T-helper 1 cell (primary cell): ENCODE data around the gene KCNK6.
A peak's percentile ranks its signal among the peaks of the same experiment; 100 is the strongest.

Experiments used
- DNase-seq, 5 donors: peaks; one replicate each; pipeline ENCODE4 v3.0.0-alpha.2; 2012 to 2020
- total RNA-seq, 4 donors: gene quantifications; one replicate each; lab custom pipeline; 2026; lab: John Stamatoyannopoulos, UW

The KCNK6 gene
- total RNA-seq: 14.0 to 23.1 (median 18.0) reads per million in 4 donors

GRCh38 chr19:38319421-38320258 lies at the start of gene KCNK6:
Gene KCNK6 (plus strand): TSS chr19:38319845. CDS start chr19:38319951, 106 bp downstream.
- peak in 4 of 5 donors; percentile 19 to 49 (median 30) for DNase-seq

GRCh38 chr19:38270587-38271167 lies 49.0 kb upstream of the KCNK6 start:
- no peak for DNase-seq

- no peak for DNase-seq
Observed at GRCh38 chr19:38273499-38273898, 46.1 kb upstream of the KCNK6 start.

- no peak for DNase-seq
Observed at GRCh38 chr19:38274739-38275138, 44.9 kb upstream of the KCNK6 start.

- DNase-seq: no peak
Observed at GRCh38 chr19:38276942-38277517, 42.6 kb upstream of the KCNK6 start.

GRCh38 chr19:38277549-38277948 lies 42.1 kb upstream of the KCNK6 start:
- no peak for DNase-seq

GRCh38 chr19:38277969-38278680 lies 41.5 kb upstream of the KCNK6 start:
- no peak for DNase-seq

GRCh38 chr19:38278751-38279150 lies 40.9 kb upstream of the KCNK6 start:
- no peak for DNase-seq

- DNase-seq: no peak
Observed at GRCh38 chr19:38280030-38280921, 39.4 kb upstream of the KCNK6 start.

GRCh38 chr19:38281811-38282566 lies 37.7 kb upstream of the KCNK6 start:
- DNase-seq: peak in 1 of 5 donors; percentile 18

GRCh38 chr19:38283271-38283670 lies 36.4 kb upstream of the KCNK6 start:
- no peak for DNase-seq

- DNase-seq: no peak
Observed at GRCh38 chr19:38284422-38284821, 35.2 kb upstream of the KCNK6 start.

- no peak for DNase-seq
Observed at GRCh38 chr19:38285567-38285966, 34.1 kb upstream of the KCNK6 start.

- DNase-seq: no peak
Observed at GRCh38 chr19:38287604-38288003, 32.0 kb upstream of the KCNK6 start.

- no peak for DNase-seq
Observed at GRCh38 chr19:38288123-38288855, 31.4 kb upstream of the KCNK6 start.

GRCh38 chr19:38289955-38290354 lies 29.7 kb upstream of the KCNK6 start:
- no peak for DNase-seq

- DNase-seq: no peak
Observed at GRCh38 chr19:38290631-38291147, 29.0 kb upstream of the KCNK6 start.

- no peak for DNase-seq
Observed at GRCh38 chr19:38291855-38292254, 27.8 kb upstream of the KCNK6 start.

- DNase-seq: no peak
Observed at GRCh38 chr19:38293281-38293680, 26.4 kb upstream of the KCNK6 start.

- no peak for DNase-seq
Observed at GRCh38 chr19:38294090-38294489, 25.6 kb upstream of the KCNK6 start.
